Measurements from ENCODE around the gene RPS16. TPM values are rescaled to one million over a fixed set of nuclear protein-coding genes. Genes with fewer than 3 reads are reported as not detected.
A peak's percentile ranks its signal among the peaks of the same experiment; 100 is the strongest.

The RPS16 gene
- total RNA-seq, 1 donor from 2014 or later = 1,329 TPM

DNA sequence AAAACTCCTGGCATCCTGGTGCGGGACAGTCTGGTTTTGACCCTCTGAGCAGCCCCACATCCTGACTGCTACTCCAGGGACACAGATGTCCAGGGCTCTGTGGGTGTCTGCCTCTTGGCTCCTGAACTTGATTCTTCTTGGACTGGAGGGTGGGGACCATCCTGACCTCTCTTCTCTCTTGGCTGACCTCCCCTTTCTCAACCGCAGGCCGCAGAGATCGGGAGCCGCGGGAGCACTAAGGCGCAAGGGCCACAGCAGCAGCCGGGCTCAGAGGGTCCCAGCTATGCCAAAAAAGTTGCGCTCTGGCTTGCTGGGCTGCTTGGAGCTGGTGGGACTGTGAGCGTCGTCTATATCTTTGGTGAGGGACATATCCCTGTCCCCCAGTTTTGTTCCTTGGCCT, 45.9 kb upstream of the RPS16 start:
- Histone ChIP-seq H3K36me3 (ENCODE audit: insufficient read depth, low read length) (peaks cover 14% of the 10 kb centered on the region), H3K4me3 (ENCODE audit: insufficient read depth, low read depth, low read length) (peak overlapping the region; percentile 97), H3K9ac (ENCODE audit: low read length) (peak overlapping the region; percentile 99), H3K4me1 (ENCODE audit: insufficient read depth, low read length) (peaks cover 17% of the 10 kb centered on the region), H3K9me3 (ENCODE audit: insufficient read depth, low read depth, low read length) (no peaks in the 10 kb centered on the region), H3K27me3 (ENCODE audit: insufficient read depth, low read length) (no peaks in the 10 kb centered on the region), H2AFZ (ENCODE audit: low read depth, low read length) (no peak overlapping the region), H3K79me2 (ENCODE audit: insufficient read depth, low read length) (peaks cover 45% of the 10 kb centered on the region), H3K27ac (ENCODE audit: low read depth, low read length) (peak overlapping the region; percentile 87), H4K20me1 (ENCODE audit: insufficient read depth, low read length) (peaks cover 13% of the 10 kb centered on the region), H3K4me2 (ENCODE audit: low read length) (peak overlapping the region; percentile 99)
- FAIRE-seq (no peak), DNase-seq (ENCODE audit: low read depth) (no peak)
- H3K4me3 Mint-ChIP-seq (ENCODE audit: unreplicated experiment) = peak overlapping the region; percentile 93
- no peak for TF ChIP-seq EZH2 (IDR thresholded peaks at IDR 0.05; ENCODE audit: insufficient read depth, low read length)
- TF ChIP-seq, protein P1, sequence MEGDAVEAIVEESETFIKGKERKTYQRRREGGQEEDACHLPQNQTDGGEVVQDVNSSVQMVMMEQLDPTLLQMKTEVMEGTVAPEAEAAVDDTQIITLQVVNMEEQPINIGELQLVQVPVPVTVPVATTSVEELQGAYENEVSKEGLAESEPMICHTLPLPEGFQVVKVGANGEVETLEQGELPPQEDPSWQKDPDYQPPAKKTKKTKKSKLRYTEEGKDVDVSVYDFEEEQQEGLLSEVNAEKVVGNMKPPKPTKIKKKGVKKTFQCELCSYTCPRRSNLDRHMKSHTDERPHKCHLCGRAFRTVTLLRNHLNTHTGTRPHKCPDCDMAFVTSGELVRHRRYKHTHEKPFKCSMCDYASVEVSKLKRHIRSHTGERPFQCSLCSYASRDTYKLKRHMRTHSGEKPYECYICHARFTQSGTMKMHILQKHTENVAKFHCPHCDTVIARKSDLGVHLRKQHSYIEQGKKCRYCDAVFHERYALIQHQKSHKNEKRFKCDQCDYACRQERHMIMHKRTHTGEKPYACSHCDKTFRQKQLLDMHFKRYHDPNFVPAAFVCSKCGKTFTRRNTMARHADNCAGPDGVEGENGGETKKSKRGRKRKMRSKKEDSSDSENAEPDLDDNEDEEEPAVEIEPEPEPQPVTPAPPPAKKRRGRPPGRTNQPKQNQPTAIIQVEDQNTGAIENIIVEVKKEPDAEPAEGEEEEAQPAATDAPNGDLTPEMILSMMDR (IDR thresholded peaks at IDR 0.05; ENCODE audit: insufficient read depth, low read depth, low read length) = no peak
- no peaks in the 10 kb centered on the region for H3K27me3 Mint-ChIP-seq (ENCODE audit: low read depth, unreplicated experiment)
- peak overlapping the region; percentile 78 for H3K27ac Mint-ChIP-seq (ENCODE audit: unreplicated experiment)
- peaks cover 12% of the 10 kb centered on the region for H3K4me1 Mint-ChIP-seq (ENCODE audit: low read depth, unreplicated experiment)
- H3K9me3 Mint-ChIP-seq (ENCODE audit: unreplicated experiment) = no peaks in the 10 kb centered on the region
- peaks cover 7% of the 10 kb centered on the region for H3K36me3 Mint-ChIP-seq (ENCODE audit: low read depth, unreplicated experiment)

DNA sequence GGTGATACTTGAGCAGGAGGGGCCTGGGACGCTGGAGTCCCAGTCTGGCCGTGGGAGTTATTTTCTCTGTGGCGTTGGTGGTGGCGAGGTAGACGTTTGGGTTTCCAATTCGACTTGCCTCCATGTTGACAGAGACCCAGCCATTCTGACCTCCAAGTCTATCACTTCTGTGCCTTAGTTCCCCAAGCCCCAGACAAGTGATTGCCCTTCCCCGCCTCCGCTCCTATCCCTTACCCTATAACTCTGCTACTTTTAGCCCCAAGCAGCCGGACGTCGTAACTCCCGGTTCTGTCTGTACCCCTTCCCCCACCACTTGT, 45.4 kb upstream of the RPS16 start:
- DNase-seq (ENCODE audit: low read depth) = no peak
- no peak for FAIRE-seq
- peak overlapping the region; percentile 76 for H2AFZ ChIP-seq (ENCODE audit: low read depth, low read length)

More for the DNA sequence above, 45.4 kb upstream of the RPS16 start:
- H3K27ac Mint-ChIP-seq (ENCODE audit: unreplicated experiment) = peak overlapping the region; percentile 78
- H3K4me1 ChIP-seq (ENCODE audit: insufficient read depth, low read length) = peaks cover 17% of the 10 kb centered on the region
- peaks cover 9% of the 10 kb centered on the region for H3K36me3 Mint-ChIP-seq (ENCODE audit: low read depth, unreplicated experiment)
- no peaks in the 10 kb centered on the region for H3K27me3 Mint-ChIP-seq (ENCODE audit: low read depth, unreplicated experiment)
- H3K4me2 ChIP-seq (ENCODE audit: low read length) = peak overlapping the region; percentile 99
- TF ChIP-seq, protein P1 (IDR thresholded peaks at IDR 0.05; ENCODE audit: insufficient read depth, low read depth, low read length) = no peak
- TF ChIP-seq EZH2 (IDR thresholded peaks at IDR 0.05; ENCODE audit: insufficient read depth, low read length) = no peak
- H4K20me1 ChIP-seq (ENCODE audit: insufficient read depth, low read length) = peaks cover 9% of the 10 kb centered on the region
- H3K27ac ChIP-seq (ENCODE audit: low read depth, low read length) = peak overlapping the region; percentile 87
- H3K36me3 ChIP-seq (ENCODE audit: insufficient read depth, low read length) = peaks cover 18% of the 10 kb centered on the region
- peak overlapping the region; percentile 99 for H3K9ac ChIP-seq (ENCODE audit: low read length)
- no peaks in the 10 kb centered on the region for H3K27me3 ChIP-seq (ENCODE audit: insufficient read depth, low read length)
- H3K4me1 Mint-ChIP-seq (ENCODE audit: low read depth, unreplicated experiment) = peaks cover 12% of the 10 kb centered on the region
- H3K79me2 ChIP-seq (ENCODE audit: insufficient read depth, low read length) = peaks cover 41% of the 10 kb centered on the region
- no peaks in the 10 kb centered on the region for H3K9me3 Mint-ChIP-seq (ENCODE audit: unreplicated experiment)
- peak overlapping the region; percentile 93 for H3K4me3 Mint-ChIP-seq (ENCODE audit: unreplicated experiment)
- H3K4me3 ChIP-seq (ENCODE audit: insufficient read depth, low read depth, low read length) = peak overlapping the region; percentile 97
- H3K9me3 ChIP-seq (ENCODE audit: insufficient read depth, low read depth, low read length) = no peaks in the 10 kb centered on the region
